Activated CD8-positive, alpha-beta T cell treated with anti-CD3 and anti-CD28 coated beads, Interleukin-2, amount 10 ng/mL, durations not matched to agents 7 days and 5 days (primary cell): ENCODE data around the gene DBET. TPM values are rescaled to one million over a fixed set of nuclear protein-coding genes. Genes with fewer than 3 reads are reported as not detected.
A peak's percentile ranks its signal among the peaks of the same experiment; 100 is the strongest.
"Not testable (repeated sequence)": the region's sequence is repeated elsewhere in the genome, so short reads cannot be mapped to it uniquely, and the experiment has no call there.

Experiments
- ATAC-seq: fragments of 150-1000 bp; cut with Tn5 transposase; one replicate; pipeline ENCODE4 v1.10.0; 2021; ENCODE audit warnings: moderate library complexity
- CTCF ChIA-PET: fragments of 350-600 bp; sonication (Branson Sonifier 250); formaldehyde crosslinking; loops from one replicate; lab custom pipeline; 2021; ENCODE audit warnings: antibody characterized with exemption; lab: Charles Lee
- POLR2A ChIA-PET: fragments of 350-600 bp; sonication (Branson Sonifier 250); formaldehyde crosslinking; loops from one replicate; lab custom pipeline; 2021; ENCODE audit warnings: antibody characterized with exemption; lab: Charles Lee
- DNase-seq: peaks from one replicate; pipeline ENCODE4 v3.0.0-alpha.2; 2020
- H3K27ac Mint-ChIP-seq: one replicate; pipeline ENCODE4 v1.8.0; 2021; ENCODE audit warnings: mild to moderate bottlenecking, mixed read lengths
- H3K27me3 Mint-ChIP-seq: one replicate; pipeline ENCODE4 v1.8.0; 2021; ENCODE audit warnings: low read depth, mixed read lengths
- H3K36me3 Mint-ChIP-seq: one replicate; pipeline ENCODE4 v1.8.0; 2021; ENCODE audit warnings: low read depth, mixed read lengths
- H3K4me1 Mint-ChIP-seq: one replicate; pipeline ENCODE4 v1.8.0; 2021; ENCODE audit warnings: low read depth, mixed read lengths
- H3K4me3 Mint-ChIP-seq: one replicate; pipeline ENCODE4 v1.8.0; 2021; ENCODE audit warnings: mild to moderate bottlenecking, mixed read lengths
- H3K9me3 Mint-ChIP-seq: one replicate; pipeline ENCODE4 v1.8.0; 2022; ENCODE audit warnings: mixed read lengths; ENCODE audit not compliant: insufficient read depth
- total RNA-seq, 2 experiments: library from RNA; stranded (reverse); gene quantifications; one replicate each; pipeline ENCODE4 v1.2.3, GENCODE V29; 2021

Gene DBET
- total RNA-seq, 2 experiments from 2014 or later, result not detected

DNA sequence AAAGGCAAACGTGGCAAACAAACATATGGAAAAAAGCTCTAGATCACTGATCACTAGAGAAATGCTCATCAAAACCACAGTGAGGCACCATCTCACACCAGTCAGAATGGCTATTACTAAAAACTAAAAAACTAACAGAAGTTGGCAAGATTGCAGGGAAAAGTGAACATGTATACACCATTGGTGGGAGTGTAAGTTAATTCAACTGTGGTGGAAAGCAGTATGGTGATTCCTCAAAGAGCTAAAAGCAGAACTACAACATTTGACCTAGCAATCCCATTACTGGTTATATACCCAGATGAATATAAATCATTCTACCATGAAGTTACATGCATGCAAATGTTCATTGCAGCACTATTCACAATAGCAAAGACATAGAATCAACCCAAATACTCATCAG is 29.7 kb downstream of the DBET start:
- H3K9me3 Mint-ChIP-seq, POLR2A ChIA-PET, ATAC-seq, H3K27me3 Mint-ChIP-seq, H3K27ac Mint-ChIP-seq, H3K36me3 Mint-ChIP-seq, H3K4me1 Mint-ChIP-seq, H3K4me3 Mint-ChIP-seq, DNase-seq, CTCF ChIA-PET: not testable (repeated sequence)

DNA sequence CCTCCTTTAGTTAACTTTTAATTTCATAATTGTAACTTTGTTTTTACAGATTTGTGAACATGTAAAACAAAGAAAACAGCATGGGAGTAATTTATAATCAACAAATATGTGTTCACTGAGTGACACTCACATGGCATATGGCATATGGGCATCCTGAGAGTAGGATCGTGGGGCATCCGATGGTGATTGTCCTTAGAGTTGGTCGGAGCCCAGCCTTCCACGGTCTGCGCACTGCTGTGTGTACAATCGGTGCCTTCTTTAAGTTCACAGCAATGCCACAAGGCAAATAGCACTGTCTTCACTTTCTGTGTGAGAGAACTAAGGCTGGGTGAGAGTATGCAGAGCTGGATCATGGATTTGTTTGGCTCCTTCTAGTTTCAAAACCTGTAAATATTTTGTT is 31.0 kb downstream of the DBET start:
- DNase-seq, H3K27me3 Mint-ChIP-seq, H3K4me1 Mint-ChIP-seq, POLR2A ChIA-PET, H3K9me3 Mint-ChIP-seq, ATAC-seq, H3K36me3 Mint-ChIP-seq, H3K4me3 Mint-ChIP-seq, CTCF ChIA-PET, H3K27ac Mint-ChIP-seq: not testable (repeated sequence)

GRCh38 chr4:190099605-190100004 is 35.3 kb downstream of the DBET start:
- CTCF ChIA-PET, H3K27ac Mint-ChIP-seq, DNase-seq, H3K36me3 Mint-ChIP-seq, H3K9me3 Mint-ChIP-seq, H3K4me1 Mint-ChIP-seq, ATAC-seq, H3K27me3 Mint-ChIP-seq, H3K4me3 Mint-ChIP-seq, POLR2A ChIA-PET: not testable (repeated sequence)

DNA sequence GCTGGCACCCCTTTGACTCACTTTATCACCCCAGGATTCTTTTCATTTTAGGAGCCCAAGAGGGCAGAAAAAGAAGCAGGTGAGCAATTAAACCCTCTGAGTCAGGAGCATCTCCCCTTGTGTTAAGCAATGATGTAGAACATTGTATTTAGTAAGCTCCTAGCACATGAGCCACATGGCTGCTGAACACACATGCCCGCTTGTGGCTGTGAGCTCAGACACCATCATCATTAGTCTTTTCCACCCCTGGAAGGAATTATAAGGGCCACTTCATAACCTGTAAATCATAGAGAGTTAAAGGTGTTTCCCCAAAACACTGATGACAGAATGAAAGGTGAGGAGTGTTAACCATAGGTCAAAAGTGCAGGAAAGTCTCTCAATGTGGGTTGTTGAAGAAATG is 37.2 kb downstream of the DBET start:
- H3K9me3 Mint-ChIP-seq, H3K27ac Mint-ChIP-seq, ATAC-seq, H3K4me1 Mint-ChIP-seq, DNase-seq, H3K36me3 Mint-ChIP-seq, CTCF ChIA-PET, H3K4me3 Mint-ChIP-seq, POLR2A ChIA-PET, H3K27me3 Mint-ChIP-seq: not testable (repeated sequence)

- DNase-seq, CTCF ChIA-PET, H3K27ac Mint-ChIP-seq, ATAC-seq, H3K36me3 Mint-ChIP-seq, H3K9me3 Mint-ChIP-seq, H3K4me1 Mint-ChIP-seq, H3K4me3 Mint-ChIP-seq, H3K27me3 Mint-ChIP-seq, POLR2A ChIA-PET: not testable (repeated sequence)
Observed at GRCh38 chr4:190106191-190106590, 41.9 kb downstream of the DBET start.

GRCh38 chr4:190106611-190107480 is 42.5 kb downstream of the DBET start:
- H3K9me3 Mint-ChIP-seq, H3K27ac Mint-ChIP-seq, DNase-seq, H3K36me3 Mint-ChIP-seq, H3K4me1 Mint-ChIP-seq, H3K27me3 Mint-ChIP-seq, CTCF ChIA-PET, ATAC-seq, POLR2A ChIA-PET, H3K4me3 Mint-ChIP-seq: not testable (repeated sequence)

DNA sequence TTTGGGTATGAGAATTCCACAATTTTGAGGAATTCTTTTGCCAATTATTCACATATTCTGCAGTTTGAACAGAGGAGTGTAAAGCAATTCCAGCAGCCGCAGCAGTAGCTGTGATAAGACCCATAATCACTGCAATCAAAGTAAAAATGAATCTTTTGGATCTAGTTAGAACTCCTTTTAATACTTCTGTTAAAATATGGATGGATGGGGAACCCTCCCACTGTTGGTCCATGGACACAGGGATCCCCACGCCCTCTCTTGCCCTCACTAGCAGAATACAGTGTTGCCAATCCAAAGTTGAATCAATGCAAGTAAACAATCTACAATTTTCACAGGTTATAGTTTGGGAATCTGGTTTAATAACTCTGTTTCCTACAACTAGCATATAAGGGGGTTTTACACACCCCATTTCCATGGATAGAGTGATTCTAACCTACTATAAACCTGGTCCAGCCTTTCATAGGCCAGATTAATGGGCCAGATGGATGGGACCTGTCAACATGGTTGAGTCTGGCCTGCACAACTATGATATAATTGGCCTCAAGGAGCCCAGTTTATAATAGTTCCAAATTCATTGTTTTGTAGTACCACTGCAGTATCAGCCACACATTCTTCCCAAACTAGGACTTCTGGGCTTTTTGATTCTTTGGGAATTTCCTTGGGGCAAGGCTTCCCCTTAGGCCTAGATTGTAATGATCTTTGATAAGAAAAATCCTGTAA is 43.6 kb downstream of the DBET start:
- DNase-seq, H3K4me1 Mint-ChIP-seq, ATAC-seq, POLR2A ChIA-PET, H3K9me3 Mint-ChIP-seq, H3K27me3 Mint-ChIP-seq, H3K4me3 Mint-ChIP-seq, H3K36me3 Mint-ChIP-seq, CTCF ChIA-PET, H3K27ac Mint-ChIP-seq: not testable (repeated sequence)

- CTCF ChIA-PET, H3K4me3 Mint-ChIP-seq, H3K4me1 Mint-ChIP-seq, H3K27me3 Mint-ChIP-seq, H3K9me3 Mint-ChIP-seq, H3K36me3 Mint-ChIP-seq, ATAC-seq, H3K27ac Mint-ChIP-seq: not testable (repeated sequence)
- DNase-seq, result peak; percentile 27
- POLR2A ChIA-PET, result interaction anchor here (0.6 kb wide), 1 partner anchor 169 kb away, joined by 3 read pairs; no protein-coding TSS in a partner anchor
Observed at GRCh38 chr4:190108756-190109155, 44.5 kb downstream of the DBET start.

GRCh38 chr4:190109390-190110011 is 45.2 kb downstream of the DBET start:
- H3K9me3 Mint-ChIP-seq, ATAC-seq, DNase-seq, H3K36me3 Mint-ChIP-seq, H3K27me3 Mint-ChIP-seq, CTCF ChIA-PET, H3K4me1 Mint-ChIP-seq, H3K27ac Mint-ChIP-seq, H3K4me3 Mint-ChIP-seq: not testable (repeated sequence)
- POLR2A ChIA-PET, result interaction anchor here (0.6 kb wide), 1 partner anchor 170 kb away, joined by 3 read pairs; no protein-coding TSS in a partner anchor

DNA sequence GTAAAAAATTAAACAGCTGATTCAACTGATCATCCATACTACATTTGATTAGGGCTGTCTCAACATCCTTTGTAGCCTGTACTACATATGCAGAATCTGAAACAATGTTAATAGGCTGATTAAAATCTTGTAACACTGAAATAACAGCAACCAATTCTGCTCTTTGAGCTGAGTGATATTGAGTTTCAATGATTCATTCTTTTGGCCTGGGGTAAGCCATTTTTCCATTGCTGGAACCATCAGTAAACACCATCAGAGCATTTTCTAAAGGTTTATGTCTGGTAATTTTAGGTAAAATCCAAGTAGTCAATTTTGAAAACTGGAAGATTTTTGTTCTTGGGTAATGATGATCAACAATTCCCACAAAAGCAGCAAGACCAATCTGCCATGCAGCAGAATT is 45.7 kb downstream of the DBET start:
- H3K4me1 Mint-ChIP-seq, POLR2A ChIA-PET, DNase-seq, CTCF ChIA-PET, H3K4me3 Mint-ChIP-seq, H3K9me3 Mint-ChIP-seq, H3K27me3 Mint-ChIP-seq, ATAC-seq, H3K36me3 Mint-ChIP-seq, H3K27ac Mint-ChIP-seq: not testable (repeated sequence)

DNA sequence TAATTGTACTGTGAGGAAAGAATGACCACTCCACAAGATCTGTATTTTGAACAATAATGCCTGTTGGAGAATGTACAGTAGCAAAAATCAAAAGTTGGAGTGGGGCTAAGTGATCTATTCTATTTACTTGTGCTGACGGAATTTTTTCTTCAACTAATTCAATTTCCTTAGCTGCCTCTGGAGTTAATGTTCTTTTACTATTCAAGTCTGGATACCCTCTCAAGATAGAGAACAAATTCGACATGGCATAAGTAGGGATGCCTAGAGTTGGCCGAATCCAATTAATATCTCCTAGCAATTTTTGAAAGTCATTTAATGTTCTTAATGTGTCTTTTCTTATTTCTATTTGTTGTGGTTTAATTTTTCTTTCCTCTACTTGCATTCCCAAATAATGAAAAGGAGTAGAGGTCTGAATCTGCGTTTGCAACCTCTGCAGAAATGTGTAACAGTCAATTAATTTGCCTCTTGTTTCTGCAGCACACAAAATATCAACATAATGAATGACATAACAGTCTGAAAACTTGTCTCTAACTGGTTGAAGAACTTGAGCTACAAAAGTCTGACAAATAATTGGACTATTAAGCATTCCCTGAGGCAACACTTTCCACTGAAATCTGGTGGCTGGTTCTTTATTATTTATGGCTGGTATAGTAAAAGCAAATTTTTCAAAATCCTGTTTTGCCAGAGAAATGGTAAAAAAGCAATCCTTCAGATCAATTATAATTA is 46.4 kb downstream of the DBET start:
- ATAC-seq, POLR2A ChIA-PET, H3K4me1 Mint-ChIP-seq, DNase-seq, H3K27me3 Mint-ChIP-seq, H3K36me3 Mint-ChIP-seq, H3K27ac Mint-ChIP-seq, CTCF ChIA-PET, H3K4me3 Mint-ChIP-seq, H3K9me3 Mint-ChIP-seq: not testable (repeated sequence)
